HepG2 (cell line): ENCODE results near the gene DDX46. TPM values are rescaled to one million over a fixed set of nuclear protein-coding genes. Genes with fewer than 3 reads are reported as not detected.

Experiments used
- ATAC-seq: fragments of 200-7000 bp; cut with Tn5 transposase; 3 replicates; pipeline ENCODE4 v1.9.1; 2020; ENCODE audit warnings: mild to moderate bottlenecking, moderate library complexity
- BruUV-seq: library from RNA; stranded (reverse); fragments of 400-500 nt; replicated peaks from 2 replicates; lab custom pipeline; 2021; lab: Mats Ljungman, UMichigan
- CTCF ChIA-PET: fragments of 300-600 bp; formaldehyde crosslinking; extraction: SDS; loops from one replicate; lab custom pipeline; 2021; ENCODE audit warnings: low total read pairs, inconsistent platforms, low intra/inter-chr PET ratio; lab: Yijun Ruan, JAX
- POLR2A ChIA-PET: fragments of 350-600 bp; sonication (Branson Sonifier 250); formaldehyde crosslinking; loops from one replicate; lab custom pipeline; 2020; ENCODE audit warnings: antibody characterized with exemption, inconsistent platforms; lab: Yijun Ruan, JAX
- DNase-seq: peaks from one replicate; pipeline ENCODE4 v3.0.0-alpha.2; 2015; ENCODE audit warnings: low spot score
- FAIRE-seq: peaks from 3 replicates; lab custom pipeline; 2011; peaks lifted over from hg19 to GRCh38; lab: Jason Lieb, UNC
- H2AFZ ChIP-seq: one replicate; pipeline ENCODE4 v1.6.1; 2011; ENCODE audit warnings: low read length, inconsistent platforms
- H3K27ac ChIP-seq: fragments of 300-600 bp; 3 replicates; pipeline ENCODE4 v1.8.0; 2011; ENCODE audit warnings: mixed run types, mild to moderate bottlenecking, mixed read lengths, low read length, inconsistent platforms; ENCODE audit not compliant: insufficient read depth; ENCODE audit errors: extremely low read length
- H3K27me3 ChIP-seq, 2 experiments: fragments of 200-600 bp in 1 of 2; 2 replicates in 1 of 2; 3 replicates in 1 of 2; pipeline versions ENCODE4 v1.6.0 to v1.8.0; 2011; ENCODE audit warnings: low read length in 2 of 2, mild to moderate bottlenecking in 2 of 2, moderate library complexity in 2 of 2, inconsistent platforms in 1 of 2; ENCODE audit not compliant: insufficient read depth in 2 of 2, control insufficient read depth in 1 of 2
- H3K36me3 ChIP-seq, 2 experiments: fragments of 200-600 bp in 1 of 2; replicated peaks in 1 of 2; 2 replicates in 1 of 2; 3 replicates in 1 of 2; pipeline versions ENCODE4 v1.5.1 to v1.8.0; 2011; ENCODE audit warnings: low read length in 2 of 2, inconsistent platforms in 1 of 2; ENCODE audit not compliant: insufficient read depth in 2 of 2, control insufficient read depth in 1 of 2
- H3K4me1 ChIP-seq: 2 replicates; pipeline ENCODE4 v1.5.1; 2012; ENCODE audit warnings: low read length, inconsistent platforms; ENCODE audit not compliant: insufficient read depth
- H3K4me2 ChIP-seq: 2 replicates; pipeline ENCODE4 v1.6.0; 2011; ENCODE audit warnings: low read depth, low read length, inconsistent platforms
- H3K4me3 ChIP-seq, 3 experiments: fragments of 200-600 bp in 1 of 3; sonication (generic), shearing (Covaris generic) in 1 of 3; replicated peaks in 1 of 3; 2 replicates each; pipeline ENCODE4 v1.5.1; 2011 to 2016; ENCODE audit warnings: low read length in 3 of 3, inconsistent platforms in 2 of 3, low read depth in 2 of 3, mild to moderate bottlenecking in 2 of 3, control low read depth in 1 of 3, mixed read lengths in 1 of 3; ENCODE audit not compliant: insufficient read depth in 1 of 3
- H3K79me2 ChIP-seq: one replicate; pipeline ENCODE4 v1.6.1; 2011; ENCODE audit warnings: low read length, inconsistent platforms; ENCODE audit not compliant: insufficient read depth
- H3K9ac ChIP-seq: 2 replicates; pipeline ENCODE4 v1.6.0; 2011; ENCODE audit warnings: mild to moderate bottlenecking, low read depth, low read length, inconsistent platforms; ENCODE audit not compliant: insufficient read depth
- H3K9me3 ChIP-seq: 2 replicates; pipeline ENCODE4 v1.5.1; 2012; ENCODE audit warnings: mild to moderate bottlenecking, low read length
- H4K20me1 ChIP-seq: 2 replicates; pipeline ENCODE4 v1.6.0; 2011; ENCODE audit warnings: inconsistent platforms, mild to moderate bottlenecking, low read length, moderate library complexity; ENCODE audit not compliant: insufficient read depth
- PHF5A ChIP-seq: IDR thresholded peaks from one replicate; pipeline ENCODE4 v1.6.1; 2018; ENCODE audit warnings: low read depth, missing genetic modification reagents; ENCODE audit not compliant: unreplicated experiment
- PITX1 ChIP-seq: sonication (generic); formaldehyde crosslinking; IDR thresholded peaks from 2 replicates; pipeline ENCODE4 v1.5.1; 2020; ENCODE audit warnings: mild to moderate bottlenecking, missing genetic modification reagents
- SP4 ChIP-seq: sonication (generic); formaldehyde crosslinking; IDR thresholded peaks from 2 replicates; pipeline ENCODE4 v1.8.1; 2023; ENCODE audit warnings: mild to moderate bottlenecking, missing genetic modification reagents
- TBP ChIP-seq: sonication (generic); formaldehyde crosslinking; IDR thresholded peaks from 2 replicates; pipeline ENCODE4 v1.5.0; 2020; ENCODE audit warnings: missing genetic modification reagents
- ZNF33B ChIP-seq: sonication (generic); formaldehyde crosslinking; IDR thresholded peaks from 2 replicates; pipeline ENCODE4 v1.5.1; 2020; ENCODE audit warnings: mild to moderate bottlenecking, missing genetic modification reagents
- ZNF547 ChIP-seq: sonication (generic); formaldehyde crosslinking; IDR thresholded peaks from 2 replicates; pipeline ENCODE4 v1.5.1; 2020; ENCODE audit warnings: mild to moderate bottlenecking, missing genetic modification reagents
- WGBS: methylation state at CpG from one replicate; pipeline ENCODE4 v1.1.6; 2017; ENCODE audit warnings: low lambda C conversion rate; 5-methylcytosine and 5-hydroxymethylcytosine counted together
- in situ Hi-C: cut with HindIII; loops from 2 replicates; pipeline ENCODE4 v1.10.0; 2017; ENCODE audit warnings: low pct_unique_long_range_greater_than_20kb; ENCODE audit not compliant: extremely low pct_ligation_motif_present
- intact Hi-C: fragments of 100-400 bp; cut with micrococcal nuclease; formaldehyde crosslinking; loops from one replicate; pipeline ENCODE4 v1.10.0; 2022; ENCODE audit not compliant: unreplicated experiment
- polyA plus RNA-seq, 8 experiments: library from polyadenylated mRNA; depleted of rRNA in 3 of 8; stranded (reverse) in 7 of 8; unstranded in 1 of 8; fragments of >200 nt; fragmentation: Illumina TruSeq in 4 of 8; extraction: Trizol in 4 of 8; gene quantifications; 2 replicates each; pipeline versions ENCODE4 v1.2.1 to v1.2.3, GENCODE V29; 2011 to 2016; ENCODE audit warnings: low read depth in 4 of 8, missing spikeins in 1 of 8, mixed read lengths in 1 of 8; ENCODE audit not compliant: insufficient read depth in 1 of 8
- total RNA-seq, 5 experiments: library from RNA; depleted of rRNA; stranded (reverse); fragments of >200 nt; fragmentation: Illumina TruSeq; extraction: Trizol; gene quantifications; 2 replicates each; pipeline ENCODE4 v1.2.3, GENCODE V29; 2016; ENCODE audit warnings: low read depth in 1 of 5
- TF ChIP-seq, protein P1 (sequence below): sonication (generic); formaldehyde crosslinking; IDR thresholded peaks from 2 replicates; pipeline ENCODE4 v1.4.0; 2020; ENCODE audit warnings: missing genetic modification reagents
- TF ChIP-seq, protein P2 (sequence below): fragments of 450-650 bp; IDR thresholded peaks from 2 replicates; pipeline ENCODE4 v1.6.1; 2016
- TF ChIP-seq, protein P3 (sequence below): sonication (generic); formaldehyde crosslinking; IDR thresholded peaks from 2 replicates; pipeline ENCODE4 v1.4.0; 2020; ENCODE audit warnings: missing genetic modification reagents, borderline replicate concordance
- TF ChIP-seq, protein P4 (sequence below): sonication (generic); formaldehyde crosslinking; IDR thresholded peaks from 2 replicates; pipeline ENCODE4 v1.5.0; 2020; ENCODE audit warnings: missing genetic modification reagents

DDX46 gene
- total and polyA plus RNA-seq, 2 of the 13 experiments (the other 11 are each of a cell fraction or from before 2014, with no cell fraction given) = 27.3 to 59.3 TPM

- in situ Hi-C loops = no loop called here
- BruUV-seq = no TSS peak
- CTCF ChIA-PET = no interaction called here
Measured at GRCh38 chr5:134794082-134794481, 35.5 kb downstream of the DDX46 start.

More at GRCh38 chr5:134794082-134794481, 35.5 kb downstream of the DDX46 start:
- no peak for ATAC-seq
- Histone ChIP-seq H3K9me3 (no peaks in the 10 kb centered on the region), H3K36me3 (peaks cover 13 to 84% of the 10 kb centered on the region in 2 experiments), H2AFZ (no peak overlapping the region), H3K4me2 (no peak overlapping the region), H3K4me3 (no peak overlapping the region), H3K79me2 (no peaks in the 10 kb centered on the region), H3K27me3 (no peaks in the 10 kb centered on the region), H3K4me1 (no peaks in the 10 kb centered on the region), H4K20me1 (no peaks in the 10 kb centered on the region), H3K9ac (no peak overlapping the region), H3K27ac (no peak overlapping the region)
- 92% methylated on average over 2 of the region's 2 CpGs for WGBS
- no peak for FAIRE-seq
- TF ChIP-seq SP4 (CRISPR knock-in tag) (no peak), PITX1 (CRISPR knock-in tag) (no peak), TBP (CRISPR knock-in tag) (no peak), PHF5A (CRISPR knock-in tag) (no peak), ZNF547 (CRISPR knock-in tag) (no peak), ZNF33B (CRISPR knock-in tag) (no peak)
- TF ChIP-seq, protein P1, sequence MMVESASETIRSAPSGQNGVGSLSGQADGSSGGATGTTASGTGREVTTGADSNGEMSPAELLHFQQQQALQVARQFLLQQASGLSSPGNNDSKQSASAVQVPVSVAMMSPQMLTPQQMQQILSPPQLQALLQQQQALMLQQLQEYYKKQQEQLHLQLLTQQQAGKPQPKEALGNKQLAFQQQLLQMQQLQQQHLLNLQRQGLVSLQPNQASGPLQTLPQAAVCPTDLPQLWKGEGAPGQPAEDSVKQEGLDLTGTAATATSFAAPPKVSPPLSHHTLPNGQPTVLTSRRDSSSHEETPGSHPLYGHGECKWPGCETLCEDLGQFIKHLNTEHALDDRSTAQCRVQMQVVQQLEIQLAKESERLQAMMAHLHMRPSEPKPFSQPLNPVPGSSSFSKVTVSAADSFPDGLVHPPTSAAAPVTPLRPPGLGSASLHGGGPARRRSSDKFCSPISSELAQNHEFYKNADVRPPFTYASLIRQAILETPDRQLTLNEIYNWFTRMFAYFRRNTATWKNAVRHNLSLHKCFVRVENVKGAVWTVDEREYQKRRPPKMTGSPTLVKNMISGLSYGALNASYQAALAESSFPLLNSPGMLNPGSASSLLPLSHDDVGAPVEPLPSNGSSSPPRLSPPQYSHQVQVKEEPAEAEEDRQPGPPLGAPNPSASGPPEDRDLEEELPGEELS (CRISPR knock-in tag) = no peak
- TF ChIP-seq, protein P2, sequence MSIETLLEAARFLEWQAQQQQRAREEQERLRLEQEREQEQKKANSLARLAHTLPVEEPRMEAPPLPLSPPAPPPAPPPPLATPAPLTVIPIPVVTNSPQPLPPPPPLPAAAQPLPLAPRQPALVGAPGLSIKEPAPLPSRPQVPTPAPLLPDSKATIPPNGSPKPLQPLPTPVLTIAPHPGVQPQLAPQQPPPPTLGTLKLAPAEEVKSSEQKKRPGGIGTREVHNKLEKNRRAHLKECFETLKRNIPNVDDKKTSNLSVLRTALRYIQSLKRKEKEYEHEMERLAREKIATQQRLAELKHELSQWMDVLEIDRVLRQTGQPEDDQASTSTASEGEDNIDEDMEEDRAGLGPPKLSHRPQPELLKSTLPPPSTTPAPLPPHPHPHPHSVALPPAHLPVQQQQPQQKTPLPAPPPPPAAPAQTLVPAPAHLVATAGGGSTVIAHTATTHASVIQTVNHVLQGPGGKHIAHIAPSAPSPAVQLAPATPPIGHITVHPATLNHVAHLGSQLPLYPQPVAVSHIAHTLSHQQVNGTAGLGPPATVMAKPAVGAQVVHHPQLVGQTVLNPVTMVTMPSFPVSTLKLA = no peak
- TF ChIP-seq, protein P3, sequence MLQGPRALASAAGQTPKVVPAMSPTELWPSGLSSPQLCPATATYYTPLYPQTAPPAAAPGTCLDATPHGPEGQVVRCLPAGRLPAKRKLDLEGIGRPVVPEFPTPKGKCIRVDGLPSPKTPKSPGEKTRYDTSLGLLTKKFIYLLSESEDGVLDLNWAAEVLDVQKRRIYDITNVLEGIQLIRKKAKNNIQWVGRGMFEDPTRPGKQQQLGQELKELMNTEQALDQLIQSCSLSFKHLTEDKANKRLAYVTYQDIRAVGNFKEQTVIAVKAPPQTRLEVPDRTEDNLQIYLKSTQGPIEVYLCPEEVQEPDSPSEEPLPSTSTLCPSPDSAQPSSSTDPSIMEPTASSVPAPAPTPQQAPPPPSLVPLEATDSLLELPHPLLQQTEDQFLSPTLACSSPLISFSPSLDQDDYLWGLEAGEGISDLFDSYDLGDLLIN (CRISPR knock-in tag) = no peak
- TF ChIP-seq, protein P4, sequence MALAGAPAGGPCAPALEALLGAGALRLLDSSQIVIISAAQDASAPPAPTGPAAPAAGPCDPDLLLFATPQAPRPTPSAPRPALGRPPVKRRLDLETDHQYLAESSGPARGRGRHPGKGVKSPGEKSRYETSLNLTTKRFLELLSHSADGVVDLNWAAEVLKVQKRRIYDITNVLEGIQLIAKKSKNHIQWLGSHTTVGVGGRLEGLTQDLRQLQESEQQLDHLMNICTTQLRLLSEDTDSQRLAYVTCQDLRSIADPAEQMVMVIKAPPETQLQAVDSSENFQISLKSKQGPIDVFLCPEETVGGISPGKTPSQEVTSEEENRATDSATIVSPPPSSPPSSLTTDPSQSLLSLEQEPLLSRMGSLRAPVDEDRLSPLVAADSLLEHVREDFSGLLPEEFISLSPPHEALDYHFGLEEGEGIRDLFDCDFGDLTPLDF = no peak
- no peak for DNase-seq
- intact Hi-C loops = no loop called here
- POLR2A ChIA-PET = no interaction called here
